Spleen (tissue), 11 donors: ENCODE data around the gene PRDX5. TPM values are rescaled to one million over a fixed set of nuclear protein-coding genes. Genes with fewer than 3 reads are reported as not detected.
A peak's percentile ranks its signal among the peaks of the same experiment; 100 is the strongest.

Experiments
- DNase-seq: peaks from one replicate; pipeline ENCODE4 v3.0.0-alpha.2; 2020
- H3K27ac ChIP-seq, 8 donors: fragments of 200-600 bp; sonication (generic) in 7 of 8; 1 replicate in 4 of 8; 2 replicates in 4 of 8; pipeline versions ENCODE4 v1.5.0 to v1.8.0; 2016 to 2021; ENCODE audit warnings: inconsistent platforms in 4 of 8, mild to moderate bottlenecking in 4 of 8, moderate library complexity in 1 of 8
- H3K27me3 ChIP-seq, 7 donors: fragments of 200-600 bp; sonication (generic) in 6 of 7; replicated peaks in 1 of 7; 1 replicate in 4 of 7; 2 replicates in 3 of 7; pipeline versions ENCODE4 v1.5.0 to v1.8.0; 2016 to 2021; ENCODE audit warnings: inconsistent platforms in 3 of 7, mild to moderate bottlenecking in 1 of 7
- H3K36me3 ChIP-seq, 6 donors: fragments of 200-600 bp; sonication (generic) in 5 of 6; 1 replicate in 4 of 6; 2 replicates in 2 of 6; pipeline versions ENCODE4 v1.5.0 to v1.8.0; 2016 to 2021; ENCODE audit warnings: inconsistent platforms in 2 of 6
- H3K4me1 ChIP-seq, 6 donors: fragments of 200-600 bp; sonication (generic) in 5 of 6; 1 replicate in 3 of 6; 2 replicates in 3 of 6; pipeline versions ENCODE4 v1.5.0 to v1.8.0; 2016 to 2021; ENCODE audit warnings: inconsistent platforms in 3 of 6
- H3K4me3 ChIP-seq, 8 donors: fragments of 200-600 bp; sonication (generic) in 7 of 8; 1 replicate in 4 of 8; 2 replicates in 4 of 8; pipeline versions ENCODE4 v1.5.0 to v1.8.0; 2016 to 2021; ENCODE audit warnings: inconsistent platforms in 4 of 8, mild to moderate bottlenecking in 4 of 8, moderate library complexity in 2 of 8
- H3K9me3 ChIP-seq, 8 donors: fragments of 200-600 bp; sonication (generic) in 7 of 8; 1 replicate in 4 of 8; 2 replicates in 4 of 8; pipeline versions ENCODE4 v1.5.0 to v1.8.0; 2016 to 2021; ENCODE audit warnings: inconsistent platforms in 4 of 8
- CTCF ChIP-seq, 11 experiments: fragments of 200-600 bp in 7 of 11; fragments of 450-650 bp in 4 of 11; sonication (generic) in 4 of 11; IDR thresholded peaks in 8 of 11; conservative IDR thresholded peaks in 3 of 11; 1 replicate in 7 of 11; 2 replicates in 4 of 11; pipeline versions ENCODE4 v1.4.0 to v1.8.0; 2016 to 2021; ENCODE audit warnings: antibody characterized with exemption in 11 of 11, inconsistent platforms in 4 of 11, mild to moderate bottlenecking in 1 of 11
- POLR2A ChIP-seq, 3 donors: fragments of 450-650 bp; IDR thresholded peaks; one replicate each; pipeline ENCODE4 v1.5.1; 2017; ENCODE audit warnings: antibody characterized with exemption in 3 of 3, mild to moderate bottlenecking in 1 of 3
- POLR2AphosphoS5 ChIP-seq, 3 donors: sonication (generic); formaldehyde crosslinking; IDR thresholded peaks; one replicate each; pipeline ENCODE4 v1.5.1; 2017; ENCODE audit warnings: antibody characterized with exemption in 3 of 3
- WGBS, 5 donors: extraction: QIAGEN DNeasy Blood & Tissue Kit in 3 of 5; methylation state at CpG; one replicate each; pipeline versions ENCODE4 v1.1.5 to v1.1.7; 2013 to 2018; 5-methylcytosine and 5-hydroxymethylcytosine counted together
- intact Hi-C: fragments of 100-400 bp; cut with DNase I; formaldehyde crosslinking; loops from one replicate; pipeline ENCODE4 v1.15.0; 2023; ENCODE audit warnings: low total_unique reads
- polyA plus RNA-seq, 3 donors: library from polyadenylated mRNA; stranded (reverse); fragments of 200-250 nt; gene quantifications; one replicate each; pipeline ENCODE4 v1.2.1, GENCODE V29; 2013
- total RNA-seq, 7 donors: library from RNA; depleted of rRNA in 3 of 7; stranded (reverse); fragments of >200 nt in 3 of 7; fragmentation: NEBNext Ultra II Directional in 4 of 7; extraction: Animal tissue kit (Norgen Biotek cat#: 25700) in 4 of 7; gene quantifications; one replicate each; pipeline versions ENCODE4 v1.1.0 to v1.2.1, GENCODE V29; 2016 to 2021
- donor health status: healthy with polysubstance abuse.
- donor health status: DM: no; HTN: no; CAD: no; lungs with moderate emphysema.
- donor health status: DM: no; HTN: no; CAD: no.
- donor health status: Bipolar disorder and iron deficiency.
- donor health status: healthy.
- donor health status: DM: no; HTN: no; CAD: no.
- donor health status: DM: yes; HTN: yes; CAD: no.

The PRDX5 gene
- total and polyA plus RNA-seq, 10 donors, result 77.0 to 302 (median 133) TPM

- peaks cover 0 to 73% (median 15%) of the 10 kb centered on the region in 6 donors for H3K4me1 ChIP-seq
- H3K27me3 ChIP-seq, result no peaks in the 10 kb centered on the region
- peaks cover 0 to 96% (median 37%) of the 10 kb centered on the region in 6 donors for H3K36me3 ChIP-seq
- 88 to 96% (median 95%) methylated on average over 11 of the region's 11 CpGs for WGBS, 5 donors
- TF ChIP-seq POLR2A (IDR thresholded peaks at IDR 0.05) (no peak), POLR2AphosphoS5 (IDR thresholded peaks at IDR 0.05) (peak in 1 of 3 donors; percentile 13)
- H3K27ac ChIP-seq, result no peak overlapping the region
- no peaks in the 10 kb centered on the region for H3K9me3 ChIP-seq
- intact Hi-C loops, result no loop called here
- no peak overlapping the region for H3K4me3 ChIP-seq
- DNase-seq, result no peak
Observed at GRCh38 chr11:64349404-64349803, 31.5 kb downstream of the PRDX5 start.

GRCh38 chr11:64351136-64351631 lies 33.3 kb downstream of the PRDX5 start:
- H3K4me1 ChIP-seq, result peaks cover 3 to 74% (median 25%) of the 10 kb centered on the region in 6 donors
- TF ChIP-seq POLR2A (IDR thresholded peaks at IDR 0.05), result no peak
- peak in 1 of 3 donors; percentile 46 for TF ChIP-seq POLR2AphosphoS5 (IDR thresholded peaks at IDR 0.05)
- TF ChIP-seq CTCF (IDR thresholded peaks at IDR 0.05 in 8 of 11, conservative IDR thresholded peaks at IDR 0.05 in 3 of 11), result no peak
- no peak overlapping the region for H3K4me3 ChIP-seq
- H3K27ac ChIP-seq, result no peak overlapping the region
- no peaks in the 10 kb centered on the region for H3K9me3 ChIP-seq
- no peaks in the 10 kb centered on the region for H3K27me3 ChIP-seq
- intact Hi-C loops, result no loop called here
- H3K36me3 ChIP-seq, result peaks cover 0 to 91% (median 28%) of the 10 kb centered on the region in 6 donors
- DNase-seq, result no peak
- WGBS, 5 donors, result 88 to 89% (median 89%) methylated on average over 16 to 18 of the region's 18 CpGs

GRCh38 chr11:64352099-64352994 lies 34.4 kb downstream of the PRDX5 start:
- TF ChIP-seq CTCF (IDR thresholded peaks at IDR 0.05 in 8 of 11, conservative IDR thresholded peaks at IDR 0.05 in 3 of 11), result no peak
- peak in 1 of 3 donors; percentile 33 for TF ChIP-seq POLR2AphosphoS5 (IDR thresholded peaks at IDR 0.05)
- peaks cover 0 to 94% (median 25%) of the 10 kb centered on the region in 6 donors for H3K36me3 ChIP-seq
- no peak overlapping the region for H3K4me3 ChIP-seq
- no peaks in the 10 kb centered on the region for H3K27me3 ChIP-seq
- 88 to 96% (median 90%) methylated on average over 17 to 33 of the region's 33 CpGs for WGBS, 5 donors
- H3K4me1 ChIP-seq, result peaks cover 7 to 77% (median 30%) of the 10 kb centered on the region in 6 donors
- H3K27ac ChIP-seq, result no peak overlapping the region
- H3K9me3 ChIP-seq, result no peaks in the 10 kb centered on the region
- no peak for DNase-seq
- intact Hi-C loops, result no loop called here

- Histone ChIP-seq H3K9me3 (no peaks in the 10 kb centered on the region), H3K4me3 (no peak overlapping the region), H3K27ac (no peak overlapping the region), H3K27me3 (no peaks in the 10 kb centered on the region), H3K36me3 (peaks cover 0 to 90% (median 23%) of the 10 kb centered on the region in 6 donors), H3K4me1 (peaks cover 13 to 77% (median 38%) of the 10 kb centered on the region in 6 donors)
- intact Hi-C loops, result no loop called here
- peak in 1 of 3 donors; percentile 9 for TF ChIP-seq POLR2AphosphoS5 (IDR thresholded peaks at IDR 0.05)
- TF ChIP-seq CTCF (IDR thresholded peaks at IDR 0.05 in 8 of 11, conservative IDR thresholded peaks at IDR 0.05 in 3 of 11), result no peak
- DNase-seq, result no peak
- 82 to 95% (median 91%) methylated on average over 26 to 34 of the region's 34 CpGs for WGBS, 5 donors
Observed at GRCh38 chr11:64352995-64353714, 35.2 kb downstream of the PRDX5 start.
